COR-L47 (cell line): ENCODE results near the gene ST3GAL4.

ENCODE experiments used
- DNase-seq: peaks from one replicate; lab custom pipeline; 2025; lab: John Stamatoyannopoulos, UW

Gene ST3GAL4

DNA sequence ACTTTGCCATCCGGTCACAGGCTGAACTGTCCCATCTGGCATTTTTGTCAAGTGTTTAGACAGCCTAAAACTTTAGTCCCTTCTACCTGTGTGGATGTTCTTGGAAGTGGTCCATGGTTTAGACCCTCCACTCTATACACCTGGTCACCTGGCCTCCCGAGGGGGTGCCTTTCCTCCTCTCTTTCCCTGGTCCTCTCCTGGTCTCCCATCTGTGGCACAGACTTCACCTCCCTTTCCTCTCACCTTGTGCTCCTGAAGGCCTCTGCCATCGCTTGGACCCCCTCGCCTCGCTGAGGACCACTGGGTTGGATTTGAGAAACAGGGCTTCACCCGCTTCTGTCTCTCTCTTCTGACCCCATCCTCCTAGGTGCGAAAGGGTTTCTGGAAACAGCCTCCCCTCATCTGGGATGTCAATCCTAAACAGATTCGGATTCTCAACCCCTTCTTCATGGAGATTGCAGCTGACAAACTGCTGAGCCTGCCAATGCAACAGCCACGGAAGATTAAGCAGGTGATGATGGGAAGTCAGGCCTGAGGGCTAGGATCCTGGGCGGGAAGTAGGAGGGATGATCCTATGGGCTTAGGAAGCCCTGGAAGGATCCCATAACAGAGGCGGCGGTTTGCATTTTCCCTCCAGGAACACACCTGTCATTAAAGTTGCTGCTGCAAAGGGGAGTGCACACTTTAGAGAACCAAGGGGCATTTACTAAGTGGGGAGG is 53.6 kb downstream of the ST3GAL4 start:
- no peak for DNase-seq

GRCh38 chr11:126409620-126409985 is 54.1 kb downstream of the ST3GAL4 start:
- DNase-seq: no peak

DNA sequence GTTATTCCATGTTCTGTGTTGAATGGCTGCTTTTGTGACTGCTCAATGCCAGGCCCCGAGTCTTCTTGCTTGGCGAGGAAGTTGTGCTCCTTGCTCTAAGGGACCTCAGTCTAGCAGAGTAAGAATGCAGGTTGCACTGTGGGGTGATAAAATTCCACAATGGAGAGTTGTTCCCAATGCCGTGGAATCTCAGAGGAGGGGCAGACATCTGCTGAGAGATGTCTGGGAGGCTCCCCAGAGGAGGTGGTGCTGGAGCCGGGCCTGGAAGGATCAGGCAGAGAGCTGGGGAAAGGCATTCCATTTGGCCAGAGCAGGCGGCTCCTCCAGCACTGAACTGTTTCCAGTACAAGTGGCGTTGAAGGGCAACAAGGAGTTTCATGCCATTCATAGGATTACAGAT is 55.2 kb downstream of the ST3GAL4 start:
- DNase-seq: no peak

DNA sequence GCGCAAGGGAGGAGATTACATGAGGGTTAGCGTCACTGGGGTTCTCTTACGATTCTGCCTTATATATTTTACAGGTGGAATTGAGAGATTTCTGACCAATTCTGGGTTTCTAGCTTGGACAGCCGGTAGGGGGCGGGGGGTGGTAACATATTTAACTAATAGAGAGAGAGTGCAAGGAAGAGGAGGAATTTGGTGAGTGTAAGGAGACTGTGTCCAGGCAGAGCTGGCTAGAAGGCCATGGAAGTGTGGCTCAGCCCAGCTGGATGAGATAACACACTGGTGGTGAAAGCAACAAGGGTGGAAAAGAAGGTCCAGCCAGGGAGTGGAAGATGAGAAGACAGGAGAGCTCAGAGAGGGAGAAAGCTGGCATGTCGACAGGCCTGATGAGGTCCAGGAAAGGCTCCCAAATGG is 56.5 kb downstream of the ST3GAL4 start:
- DNase-seq: no peak

DNA sequence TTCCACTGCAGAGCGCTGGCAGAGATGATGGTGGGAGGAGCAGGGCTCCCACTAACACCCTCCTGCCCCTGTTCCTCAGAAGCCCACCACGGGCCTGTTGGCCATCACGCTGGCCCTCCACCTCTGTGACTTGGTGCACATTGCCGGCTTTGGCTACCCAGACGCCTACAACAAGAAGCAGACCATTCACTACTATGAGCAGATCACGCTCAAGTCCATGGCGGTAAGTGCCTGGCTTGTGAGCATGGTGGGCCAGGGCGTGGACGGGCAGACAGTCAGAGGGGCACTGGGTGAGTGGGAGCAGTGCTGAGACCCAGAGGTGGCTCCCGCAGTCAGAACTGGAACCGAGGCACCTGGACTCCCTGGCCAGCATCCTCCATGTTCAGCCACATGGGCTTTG is 57.9 kb downstream of the ST3GAL4 start:
- DNase-seq: no peak

DNA sequence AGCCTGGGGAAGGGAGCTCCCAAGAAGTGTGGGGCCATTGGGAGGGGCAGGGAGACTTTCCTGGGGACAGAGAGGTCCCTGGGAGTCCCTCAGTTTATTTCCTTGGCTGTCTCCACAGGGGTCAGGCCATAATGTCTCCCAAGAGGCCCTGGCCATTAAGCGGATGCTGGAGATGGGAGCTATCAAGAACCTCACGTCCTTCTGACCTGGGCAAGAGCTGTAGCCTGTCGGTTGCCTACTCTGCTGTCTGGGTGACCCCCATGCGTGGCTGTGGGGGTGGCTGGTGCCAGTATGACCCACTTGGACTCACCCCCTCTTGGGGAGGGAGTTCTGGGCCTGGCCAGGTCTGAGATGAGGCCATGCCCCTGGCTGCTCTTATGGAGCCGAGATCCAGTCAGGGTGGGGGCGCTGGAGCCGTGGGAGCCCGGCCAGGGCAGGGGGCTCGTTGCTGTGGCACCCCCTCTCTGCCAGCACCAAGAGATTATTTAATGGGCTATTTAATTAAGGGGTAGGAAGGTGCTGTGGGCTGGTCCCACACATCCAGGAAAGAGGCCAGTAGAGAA is 58.4 kb downstream of the ST3GAL4 start:
- DNase-seq: no peak

DNA sequence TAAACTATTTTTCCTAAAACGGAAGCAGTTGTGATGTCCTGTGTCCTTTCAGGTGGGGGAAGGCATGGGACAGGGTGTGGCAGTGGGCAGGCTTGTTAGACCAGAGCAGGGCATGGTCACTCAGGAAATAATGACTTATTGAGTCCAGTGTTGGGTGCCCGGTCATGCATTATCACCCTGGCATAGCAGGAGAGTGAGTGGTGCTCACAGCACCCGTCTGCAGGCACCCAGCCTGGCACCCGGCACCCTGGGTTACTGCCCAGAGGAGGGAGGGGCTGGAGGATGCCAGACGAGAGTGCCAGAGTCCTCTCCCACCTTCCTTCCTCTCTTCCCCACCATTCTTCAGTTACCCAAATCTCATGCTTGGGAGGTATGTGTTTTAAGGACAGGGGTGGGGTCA is 59.1 kb downstream of the ST3GAL4 start:
- no peak for DNase-seq

DNA sequence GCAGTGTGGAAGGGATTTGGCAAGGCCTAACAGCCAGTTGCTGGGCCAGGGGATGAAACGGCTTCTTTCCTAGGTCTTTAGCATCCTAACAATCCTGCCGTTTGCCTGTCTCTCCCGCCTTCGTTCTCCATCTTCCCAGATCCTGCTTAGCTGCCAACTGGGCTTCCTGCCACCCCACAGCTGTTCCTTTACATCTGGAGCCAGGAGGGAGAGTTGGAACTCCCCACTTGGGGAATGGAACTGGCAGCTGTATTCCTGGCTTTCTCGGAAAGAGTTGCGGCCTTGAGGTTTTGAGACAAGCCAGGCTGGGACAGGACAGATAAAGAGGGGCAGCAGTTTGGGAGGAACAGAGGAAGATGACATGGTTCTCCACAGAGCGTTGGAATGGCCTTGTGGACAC is 59.6 kb downstream of the ST3GAL4 start:
- no peak for DNase-seq

- DNase-seq: no peak
Observed at GRCh38 chr11:126415669-126416420, 60.4 kb downstream of the ST3GAL4 start.

DNA sequence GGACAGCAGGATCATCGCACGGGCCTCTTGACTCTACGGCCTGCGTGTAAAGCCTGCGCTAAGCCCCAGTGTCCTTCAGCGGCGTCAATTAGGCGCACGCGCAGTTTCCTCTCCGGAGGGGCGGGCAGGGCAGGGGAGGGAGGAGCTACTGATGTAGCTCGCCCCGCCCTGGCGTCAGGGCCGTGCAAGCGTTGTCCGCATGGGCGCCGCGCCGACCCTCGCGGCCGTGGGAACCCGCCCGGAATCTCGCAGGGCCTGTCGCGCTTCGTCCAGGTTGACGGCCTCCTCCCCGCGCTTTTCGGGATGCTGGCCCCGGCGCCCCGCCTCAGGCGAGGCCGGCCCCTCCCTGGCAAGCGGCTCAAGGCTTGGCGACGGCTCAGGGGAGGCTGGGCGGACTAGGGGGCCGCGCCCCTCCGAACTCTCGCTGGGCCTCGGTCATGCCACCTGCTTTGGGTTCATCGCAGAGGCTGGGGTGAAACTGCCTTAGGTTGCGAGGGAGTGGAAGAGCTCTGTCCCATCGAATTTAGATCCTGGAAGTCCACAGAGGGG is 61.1 kb downstream of the ST3GAL4 start:
- peak; percentile 58 for DNase-seq

- no peak for DNase-seq
Observed at GRCh38 chr11:126417091-126417862, 61.8 kb downstream of the ST3GAL4 start.

DNA sequence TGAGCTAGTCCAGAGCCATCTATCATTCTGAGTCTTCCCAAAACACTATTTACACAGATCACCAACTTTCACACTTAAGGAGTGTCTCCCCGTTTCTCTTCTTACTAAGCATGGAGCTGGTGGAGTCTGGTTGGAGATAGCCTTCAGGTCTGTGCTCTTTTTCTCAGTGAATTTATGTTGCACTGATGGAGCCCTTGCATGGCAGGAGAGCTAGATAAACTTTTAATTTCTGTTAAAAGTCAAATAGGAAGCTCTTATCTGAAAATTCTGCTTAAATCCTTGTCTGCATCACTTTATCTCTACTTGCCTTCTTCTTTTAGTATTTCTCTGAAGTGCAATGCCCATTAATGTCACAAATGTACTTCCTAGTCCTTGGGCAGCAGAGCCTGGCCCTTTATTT is 63.4 kb downstream of the ST3GAL4 start:
- no peak for DNase-seq

GRCh38 chr11:126419801-126420697 is 64.6 kb downstream of the ST3GAL4 start:
- DNase-seq: no peak

- no peak for DNase-seq
Observed at GRCh38 chr11:126420698-126421256, 65.3 kb downstream of the ST3GAL4 start.

GRCh38 chr11:126421271-126421671 is 65.8 kb downstream of the ST3GAL4 start:
- no peak for DNase-seq

- no peak for DNase-seq
Observed at GRCh38 chr11:126422446-126422845, 67.0 kb downstream of the ST3GAL4 start.

DNA sequence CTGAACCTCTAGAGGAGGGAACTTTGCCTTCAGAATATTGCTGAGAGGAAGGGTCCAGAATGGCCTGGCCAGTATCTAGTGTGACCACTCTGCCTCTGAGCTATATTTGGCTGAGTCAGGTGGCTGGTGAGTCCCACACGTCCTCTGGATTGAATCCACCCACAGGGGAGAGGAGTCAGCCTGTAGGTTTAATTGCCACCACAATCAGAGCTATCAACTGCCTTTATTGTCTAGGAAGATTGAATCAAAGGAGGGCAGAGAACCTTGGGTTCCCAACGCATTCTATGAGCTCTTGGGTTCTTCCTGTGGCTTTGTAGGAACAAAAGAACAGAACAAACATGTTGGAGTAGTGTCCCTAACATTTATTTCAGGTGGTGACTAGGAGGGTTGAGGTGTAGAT is 67.7 kb downstream of the ST3GAL4 start:
- DNase-seq: no peak

GRCh38 chr11:126423743-126424142 is 68.3 kb downstream of the ST3GAL4 start:
- DNase-seq: no peak

GRCh38 chr11:126424471-126425039 is 69.1 kb downstream of the ST3GAL4 start:
- DNase-seq: no peak

- DNase-seq: no peak
Observed at GRCh38 chr11:126426106-126426505, 70.6 kb downstream of the ST3GAL4 start.
